Measurements from ENCODE around the gene OPHN1. TPM values are rescaled to one million over a fixed set of nuclear protein-coding genes. Genes with fewer than 3 reads are reported as not detected.

The OPHN1 gene
- total RNA-seq, 2 experiments from 2014 or later = 0.04 TPM; not detected in 1

GRCh38 chrX:68462653-68463052, 29.4 kb upstream of the OPHN1 start:
- DNase-seq = peak; percentile 34
- peak; percentile 53 for ATAC-seq
- ChIA-PET POLR2A (no interaction called here), CTCF (no interaction called here)
- intact Hi-C loops (cut with micrococcal nuclease) = loop anchor here (2.0 kb wide), 1 partner anchor 266 kb away; no protein-coding TSS in a partner anchor
- H3K27me3 Mint-ChIP-seq = peaks cover 1% of the 10 kb centered on the region
- H3K4me1 Mint-ChIP-seq (ENCODE audit: low read depth) = no peaks in the 10 kb centered on the region
- H3K9me3 Mint-ChIP-seq = no peaks in the 10 kb centered on the region
- no peaks in the 10 kb centered on the region for H3K36me3 Mint-ChIP-seq (ENCODE audit: low read depth)
- peak; percentile 52 for TF ChIP-seq CTCF (IDR thresholded peaks at IDR 0.05)
- H3K27ac Mint-ChIP-seq = no peak overlapping the region
- H3K4me3 Mint-ChIP-seq = no peak overlapping the region

GRCh38 chrX:68462197-68462596, 28.9 kb upstream of the OPHN1 start:
- Mint-ChIP-seq H3K9me3 (no peaks in the 10 kb centered on the region), H3K4me3 (no peak overlapping the region), H3K4me1 (ENCODE audit: low read depth) (no peaks in the 10 kb centered on the region), H3K27me3 (peaks cover 1% of the 10 kb centered on the region), H3K36me3 (ENCODE audit: low read depth) (no peaks in the 10 kb centered on the region), H3K27ac (no peak overlapping the region)
- intact Hi-C loops (cut with micrococcal nuclease) = loop anchor here (2.0 kb wide), 1 partner anchor 265 kb away; no protein-coding TSS in a partner anchor
- ATAC-seq = no peak
- ChIA-PET CTCF (no interaction called here), POLR2A (no interaction called here)
- no peak for TF ChIP-seq CTCF (IDR thresholded peaks at IDR 0.05)
- DNase-seq = no peak

- Mint-ChIP-seq H3K27ac (no peak overlapping the region), H3K4me1 (ENCODE audit: low read depth) (no peaks in the 10 kb centered on the region), H3K4me3 (no peak overlapping the region), H3K27me3 (peaks cover 1% of the 10 kb centered on the region), H3K9me3 (no peaks in the 10 kb centered on the region), H3K36me3 (ENCODE audit: low read depth) (no peaks in the 10 kb centered on the region)
- POLR2A ChIA-PET = no interaction called here
- ATAC-seq (no peak), DNase-seq (no peak)
- intact Hi-C loops (cut with micrococcal nuclease) = no loop called here
- CTCF ChIA-PET = no interaction called here
- TF ChIP-seq CTCF (IDR thresholded peaks at IDR 0.05) = no peak
Measured at GRCh38 chrX:68461576-68461975, 28.3 kb upstream of the OPHN1 start.

GRCh38 chrX:68461093-68461492, 27.8 kb upstream of the OPHN1 start:
- ATAC-seq (no peak), DNase-seq (no peak)
- Mint-ChIP-seq H3K9me3 (no peaks in the 10 kb centered on the region), H3K4me1 (ENCODE audit: low read depth) (no peaks in the 10 kb centered on the region), H3K36me3 (ENCODE audit: low read depth) (no peaks in the 10 kb centered on the region), H3K27me3 (peaks cover 1% of the 10 kb centered on the region), H3K4me3 (no peak overlapping the region), H3K27ac (no peak overlapping the region)
- ChIA-PET CTCF (no interaction called here), POLR2A (no interaction called here)
- intact Hi-C loops (cut with micrococcal nuclease) = no loop called here
- TF ChIP-seq CTCF (IDR thresholded peaks at IDR 0.05) = no peak

GRCh38 chrX:68455151-68455510, 21.8 kb upstream of the OPHN1 start:
- no peaks in the 10 kb centered on the region for H3K36me3 Mint-ChIP-seq (ENCODE audit: low read depth)
- no peak overlapping the region for H3K4me3 Mint-ChIP-seq
- no peaks in the 10 kb centered on the region for H3K4me1 Mint-ChIP-seq (ENCODE audit: low read depth)
- no peak for DNase-seq
- ChIA-PET POLR2A (no interaction called here), CTCF (no interaction called here)
- no peak for TF ChIP-seq CTCF (IDR thresholded peaks at IDR 0.05)
- no peaks in the 10 kb centered on the region for H3K27me3 Mint-ChIP-seq
- H3K27ac Mint-ChIP-seq = no peak overlapping the region
- intact Hi-C loops (cut with micrococcal nuclease) = no loop called here
- no peaks in the 10 kb centered on the region for H3K9me3 Mint-ChIP-seq
- ATAC-seq = no peak
